GM21723 (cell line): ENCODE data around the gene COPRS.
"Not testable (repeated sequence)": the region's sequence is repeated elsewhere in the genome, so short reads cannot be mapped to it uniquely, and the experiment has no call there.

Experiments used
- ATAC-seq: cut with Tn5 transposase; IDR thresholded peaks from one replicate; pipeline ENCODE4 v1.9.1; 2021; ENCODE audit warnings: mild to moderate bottlenecking, moderate library complexity; ENCODE audit not compliant: unreplicated experiment

The COPRS gene

GRCh38 chr17:31809876-31810275 lies 49.2 kb downstream of the COPRS start:
- ATAC-seq, result not testable (repeated sequence)

- no peak for ATAC-seq
Measured at GRCh38 chr17:31808521-31809050, 50.5 kb downstream of the COPRS start.

- ATAC-seq, result no peak
Measured at GRCh38 chr17:31807846-31808245, 51.2 kb downstream of the COPRS start.

- no peak for ATAC-seq
Measured at GRCh38 chr17:31806921-31807320, 52.1 kb downstream of the COPRS start.

GRCh38 chr17:31803494-31804213 lies 55.4 kb downstream of the COPRS start:
- no peak for ATAC-seq

GRCh38 chr17:31802502-31802901 lies 56.5 kb downstream of the COPRS start:
- no peak for ATAC-seq
